ENCODE results near the gene CNTN1.
"Not testable (repeated sequence)": the region's sequence is repeated elsewhere in the genome, so short reads cannot be mapped to it uniquely, and the experiment has no call there.

The CNTN1 gene

GRCh38 chr12:40711121-40711520 lies 18.9 kb downstream of the CNTN1 start:
- DNase-seq, result no peak

DNA sequence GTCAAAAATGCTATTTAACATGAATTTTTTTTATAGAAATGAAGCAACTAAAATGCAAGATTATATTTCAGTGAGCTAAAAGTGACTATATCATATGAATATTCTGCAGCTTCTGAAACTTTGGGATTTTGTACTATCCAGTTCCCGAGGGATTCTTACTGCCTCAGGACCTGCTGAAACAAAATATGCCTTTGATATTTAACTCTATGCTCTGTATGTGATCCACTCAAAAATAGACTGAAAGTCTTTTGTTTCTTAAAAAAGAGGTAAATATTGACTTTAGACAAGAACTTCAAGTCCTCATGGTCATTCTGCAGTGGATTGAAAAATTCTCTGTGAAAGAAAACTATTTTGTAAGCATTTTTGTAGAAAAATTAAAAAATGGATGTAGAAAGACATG lies 22.4 kb downstream of the CNTN1 start:
- no peak for DNase-seq

DNA sequence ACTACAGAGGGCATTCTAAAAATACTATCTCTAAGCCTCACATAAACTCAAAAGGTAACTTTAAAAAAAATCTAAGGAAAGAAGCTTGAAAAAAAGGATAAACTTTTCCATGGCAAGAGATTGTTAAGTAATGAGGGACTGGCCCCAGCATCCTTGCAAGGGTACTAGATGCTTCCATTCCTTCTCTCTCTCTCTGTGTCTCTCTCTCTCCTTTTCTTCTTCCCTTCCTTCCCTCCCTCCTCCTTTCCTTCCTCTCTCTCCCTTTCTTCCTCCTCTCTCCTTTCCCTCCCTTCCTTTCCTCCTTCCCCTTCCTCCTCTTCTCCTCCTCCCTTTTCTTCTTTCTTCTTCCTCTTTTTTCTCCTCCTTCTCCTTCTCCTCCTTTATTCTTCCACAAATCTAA lies 23.8 kb downstream of the CNTN1 start:
- no peak for DNase-seq

DNA sequence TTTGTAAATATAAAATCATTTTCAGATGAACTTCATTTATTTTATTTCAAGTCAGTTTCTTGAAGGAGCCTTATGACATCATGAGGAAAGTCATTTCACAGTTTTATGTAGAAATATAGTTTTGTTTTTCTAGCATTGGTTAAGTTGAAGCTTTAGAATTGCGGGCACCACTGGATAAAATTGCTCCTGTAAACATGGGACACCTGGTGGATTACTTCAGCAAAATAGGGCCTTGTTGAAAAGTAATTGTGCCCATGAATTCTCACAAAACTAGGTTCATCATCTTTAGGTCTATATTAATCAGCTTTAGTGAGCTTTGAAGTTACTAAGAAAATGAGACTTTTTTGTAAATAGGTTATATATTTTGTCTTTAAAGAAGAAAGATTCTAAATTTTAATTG lies 25.3 kb downstream of the CNTN1 start:
- DNase-seq, result no peak

- no peak for DNase-seq
Observed at GRCh38 chr12:40718878-40719372, 26.7 kb downstream of the CNTN1 start.

GRCh38 chr12:40723001-40723400 lies 30.8 kb downstream of the CNTN1 start:
- DNase-seq, result no peak

DNA sequence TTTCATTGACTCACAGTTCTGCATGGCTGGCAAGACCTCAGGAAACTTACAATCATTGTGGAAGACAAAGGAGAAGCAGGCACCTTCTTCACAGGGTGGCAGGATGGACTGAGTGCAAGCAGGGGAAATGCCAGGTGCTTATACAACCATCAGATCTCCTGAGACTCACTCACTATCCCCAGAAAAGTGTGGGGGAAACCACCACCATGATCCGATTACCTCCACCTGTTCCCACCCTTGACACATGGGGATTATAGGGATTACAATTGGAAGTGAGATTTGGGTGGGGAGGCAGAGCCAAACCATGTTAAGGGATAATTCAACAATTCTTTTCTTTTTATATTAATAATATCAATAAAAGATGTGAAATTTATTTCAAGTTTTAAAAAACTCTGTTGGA lies 34.1 kb downstream of the CNTN1 start:
- DNase-seq, result no peak

GRCh38 chr12:40727774-40728483 lies 35.7 kb downstream of the CNTN1 start:
- no peak for DNase-seq

GRCh38 chr12:40730281-40730680 lies 38.0 kb downstream of the CNTN1 start:
- no peak for DNase-seq

GRCh38 chr12:40733871-40734270 lies 41.6 kb downstream of the CNTN1 start:
- DNase-seq, result no peak

DNA sequence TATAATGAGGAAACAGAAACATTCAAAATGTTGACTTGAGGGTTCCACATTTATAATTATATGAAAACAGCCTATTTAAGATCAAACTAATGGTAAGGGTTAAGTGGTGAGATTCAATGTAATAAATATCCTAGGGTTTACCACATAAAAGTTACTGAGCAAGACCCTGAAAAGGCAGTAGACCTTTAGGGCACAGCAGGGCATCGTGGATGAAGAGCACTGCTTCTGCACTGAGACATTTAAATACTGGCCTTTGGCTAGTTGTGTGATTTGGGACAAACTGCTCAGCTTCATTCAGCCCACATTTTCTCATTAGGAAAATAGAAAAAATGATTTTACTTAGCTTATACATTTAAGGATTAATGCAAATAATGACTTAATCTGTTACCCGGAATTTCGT lies 42.0 kb downstream of the CNTN1 start:
- DNase-seq, result no peak

DNA sequence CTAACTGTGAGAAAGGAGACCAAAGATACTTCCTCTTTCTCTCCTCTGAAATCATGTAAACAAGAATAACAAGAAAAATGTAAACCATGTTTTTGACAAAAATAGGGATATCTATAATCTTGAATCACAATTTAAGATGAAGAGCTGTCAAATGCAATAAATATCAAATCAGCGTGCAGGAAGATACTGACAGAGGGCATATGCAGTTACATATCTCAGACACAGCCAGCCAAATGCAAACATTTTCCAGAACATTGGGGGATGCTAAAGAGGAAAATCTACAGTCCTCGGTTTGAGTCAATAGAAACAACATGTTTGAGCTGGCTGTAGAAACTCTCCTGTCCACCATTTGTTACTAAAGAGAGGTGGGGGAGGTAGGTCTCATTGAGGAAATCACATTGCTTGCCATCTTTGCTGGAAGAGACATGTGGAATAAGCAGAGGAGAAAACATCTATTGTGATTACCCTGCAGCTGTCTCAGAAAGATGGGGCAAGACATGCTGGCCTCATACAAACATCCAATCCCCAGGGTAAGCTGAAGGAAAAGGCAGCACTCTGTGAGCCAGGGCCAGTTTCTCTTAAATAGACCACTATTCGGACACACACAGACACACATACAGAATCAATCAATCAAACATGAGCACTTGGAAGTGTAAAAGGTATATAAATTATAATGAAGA lies 43.5 kb downstream of the CNTN1 start:
- DNase-seq, result no peak

- DNase-seq, result not testable (repeated sequence)
Observed at GRCh38 chr12:40737416-40737815, 45.2 kb downstream of the CNTN1 start.

GRCh38 chr12:40738856-40739255 lies 46.6 kb downstream of the CNTN1 start:
- no peak for DNase-seq

DNA sequence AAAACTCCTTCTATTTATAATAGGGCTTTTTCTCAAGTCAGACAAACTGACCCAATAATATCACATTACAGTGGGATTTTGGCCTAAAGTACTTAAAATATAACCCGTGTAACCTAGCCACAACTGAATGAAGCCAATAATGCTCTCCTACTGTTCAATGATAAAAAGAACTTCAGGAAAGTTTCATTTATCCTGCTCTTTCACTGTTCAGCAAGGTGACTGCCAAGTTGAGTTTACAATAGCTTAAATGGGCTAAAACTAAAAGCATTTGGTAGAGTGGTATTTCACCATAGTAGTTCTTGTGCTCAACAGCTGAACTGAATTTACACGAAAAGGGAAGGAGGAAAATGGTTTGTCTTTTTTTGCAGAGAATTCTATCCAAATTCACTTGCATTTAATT lies 49.8 kb downstream of the CNTN1 start:
- DNase-seq, result no peak

- no peak for DNase-seq
Observed at GRCh38 chr12:40745386-40745785, 53.1 kb downstream of the CNTN1 start.

- no peak for DNase-seq
Observed at GRCh38 chr12:40749863-40750262, 57.6 kb downstream of the CNTN1 start.

- no peak for DNase-seq
Observed at GRCh38 chr12:40752011-40752410, 59.8 kb downstream of the CNTN1 start.

GRCh38 chr12:40760821-40761220 lies 68.6 kb downstream of the CNTN1 start:
- no peak for DNase-seq

DNA sequence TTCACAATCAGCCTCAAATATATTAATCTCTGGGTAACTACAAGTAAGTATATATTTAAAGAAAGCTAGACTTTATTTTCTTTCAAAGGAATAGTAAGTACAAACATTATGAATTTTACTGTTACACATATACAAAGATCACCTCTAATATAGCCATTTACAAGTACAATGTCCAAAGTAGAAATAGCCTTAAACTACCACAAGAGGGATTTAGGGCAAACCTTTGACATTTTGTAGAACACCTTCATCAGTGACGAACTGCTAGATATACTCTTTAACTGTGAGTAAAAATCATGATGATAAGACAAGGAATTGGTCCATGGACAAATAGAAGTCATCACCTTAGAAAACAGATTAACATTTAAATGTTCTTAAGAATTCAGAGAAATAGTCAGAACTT lies 69.8 kb downstream of the CNTN1 start:
- no peak for DNase-seq

- no peak for DNase-seq
Observed at GRCh38 chr12:40768125-40768864, 76.1 kb downstream of the CNTN1 start.

DNA sequence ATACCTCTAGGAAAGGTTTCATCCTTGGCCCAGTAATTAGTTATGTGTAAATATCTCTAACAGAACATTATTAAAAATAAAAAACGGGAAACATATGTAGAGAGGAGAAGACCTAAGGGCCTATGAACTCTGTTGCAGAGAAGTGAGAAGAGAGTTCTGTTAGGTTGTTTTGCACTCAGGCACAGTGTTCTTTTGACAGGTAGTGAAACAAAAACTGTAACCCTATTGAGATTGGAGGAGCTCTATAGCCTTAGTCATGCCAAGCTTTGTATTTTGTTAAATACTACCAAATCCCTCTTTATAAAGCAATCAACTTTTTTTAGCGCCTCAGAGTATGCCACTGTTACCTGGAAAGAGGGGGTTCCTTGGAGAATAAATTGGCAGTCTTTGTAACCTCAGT lies 77.6 kb downstream of the CNTN1 start:
- no peak for DNase-seq

- no peak for DNase-seq
Observed at GRCh38 chr12:40770781-40771180, 78.5 kb downstream of the CNTN1 start.

DNA sequence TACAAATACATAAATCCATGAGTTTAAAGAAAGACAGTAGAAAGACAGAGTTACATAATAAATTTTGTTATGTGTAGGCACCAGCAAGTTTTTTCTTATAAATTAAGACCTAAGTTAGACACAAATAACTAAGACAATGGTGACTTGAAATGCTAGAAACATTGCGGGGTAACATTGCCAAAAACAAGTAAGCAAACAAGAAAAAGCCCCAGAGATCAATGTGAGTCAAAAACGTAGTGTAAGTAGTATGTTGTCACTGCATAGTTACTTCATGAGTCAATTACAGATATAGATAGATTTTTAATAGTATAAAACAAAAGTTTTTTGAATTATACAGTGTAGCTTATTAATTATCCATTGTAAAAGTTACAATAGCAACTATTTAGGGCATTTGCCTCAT lies 83.4 kb downstream of the CNTN1 start:
- no peak for DNase-seq

All from activated naive CD4-positive, alpha-beta T cell treated with anti-CD3 and anti-CD28 coated beads, Interleukin-2, amount 50 U/mL, for 16 hours (primary cell).